ELR (cell line): ENCODE data around the gene HS6ST3.
A peak's percentile ranks its signal among the peaks of the same experiment; 100 is the strongest.

Experiments used
- DNase-seq: peaks from one replicate; pipeline ENCODE4 v3.0.0-alpha.2; 2015; ENCODE audit warnings: low read depth

The HS6ST3 gene

GRCh38 chr13:96540670-96541069, 450.8 kb downstream of the HS6ST3 start:
- DNase-seq = no peak

- DNase-seq = no peak
Measured at GRCh38 chr13:96542986-96543385, 453.1 kb downstream of the HS6ST3 start.

GRCh38 chr13:96544957-96545356, 455.1 kb downstream of the HS6ST3 start:
- DNase-seq = no peak

GRCh38 chr13:96546463-96546862, 456.6 kb downstream of the HS6ST3 start:
- DNase-seq = no peak

GRCh38 chr13:96551546-96551945, 461.6 kb downstream of the HS6ST3 start:
- no peak for DNase-seq

- no peak for DNase-seq
Measured at GRCh38 chr13:96552559-96552958, 462.7 kb downstream of the HS6ST3 start.

GRCh38 chr13:96553796-96554195, 463.9 kb downstream of the HS6ST3 start:
- no peak for DNase-seq

- no peak for DNase-seq
Measured at GRCh38 chr13:96573563-96573962, 483.7 kb downstream of the HS6ST3 start.

- DNase-seq = no peak
Measured at GRCh38 chr13:96575423-96576320, 485.8 kb downstream of the HS6ST3 start.

- no peak for DNase-seq
Measured at GRCh38 chr13:96581741-96582140, 491.8 kb downstream of the HS6ST3 start.

GRCh38 chr13:96615252-96615651, 525.3 kb downstream of the HS6ST3 start:
- DNase-seq = no peak

GRCh38 chr13:96617528-96617927, 527.6 kb downstream of the HS6ST3 start:
- DNase-seq = no peak

- no peak for DNase-seq
Measured at GRCh38 chr13:96621634-96622183, 531.8 kb downstream of the HS6ST3 start.

GRCh38 chr13:96629331-96629730, 539.4 kb downstream of the HS6ST3 start:
- no peak for DNase-seq

GRCh38 chr13:96632536-96633320, 542.8 kb downstream of the HS6ST3 start:
- DNase-seq = no peak

GRCh38 chr13:96636001-96636709, 546.2 kb downstream of the HS6ST3 start:
- no peak for DNase-seq

- no peak for DNase-seq
Measured at GRCh38 chr13:96637039-96637438, 547.1 kb downstream of the HS6ST3 start.

GRCh38 chr13:96646101-96646500, 556.2 kb downstream of the HS6ST3 start:
- DNase-seq = no peak

- no peak for DNase-seq
Measured at GRCh38 chr13:96646515-96647211, 556.8 kb downstream of the HS6ST3 start.

- peak; percentile 90 for DNase-seq
Measured at GRCh38 chr13:96650301-96650886, 560.5 kb downstream of the HS6ST3 start.

- no peak for DNase-seq
Measured at GRCh38 chr13:96651598-96651997, 561.7 kb downstream of the HS6ST3 start.
